HEK293 (cell line): ENCODE data around the gene TMEM272.

Experiments used
- CTCF ChIP-seq: fragments of 450-650 bp; formaldehyde crosslinking; IDR thresholded peaks from 2 replicates; pipeline ENCODE4 v1.5.1; 2016; ENCODE audit warnings: missing biosample characterization, missing genetic modification characterization
- ZNF366 ChIP-seq: fragments of 450-650 bp; formaldehyde crosslinking; conservative IDR thresholded peaks from 2 replicates; pipeline ENCODE4 v1.5.1; 2016; ENCODE audit warnings: missing biosample characterization, missing genetic modification characterization

- TF ChIP-seq CTCF (no peak), ZNF366 (tag by site-specific recombination) (no peak)
Measured at GRCh38 chr13:51777921-51778320, 67.1 kb downstream of the TMEM272 start.
